Type B pancreatic cell (in vitro differentiated cells): ENCODE data around the gene ZNF775. TPM values are rescaled to one million over a fixed set of nuclear protein-coding genes. Genes with fewer than 3 reads are reported as not detected.

Source experiments
- DNase-seq: peaks from one replicate; pipeline ENCODE4 v3.0.0; 2021; ENCODE audit warnings: mixed read lengths; ENCODE audit not compliant: unreplicated experiment; ENCODE audit errors: extremely low spot score
- H3K27ac Mint-ChIP-seq: 2 replicates; pipeline ENCODE4 v1.8.0; 2021; ENCODE audit warnings: mild to moderate bottlenecking, mixed read lengths
- H3K27me3 Mint-ChIP-seq: 2 replicates; pipeline ENCODE4 v1.8.0; 2021; ENCODE audit warnings: mixed read lengths
- H3K36me3 Mint-ChIP-seq: 2 replicates; pipeline ENCODE4 v1.8.0; 2021; ENCODE audit warnings: mixed read lengths
- H3K4me1 Mint-ChIP-seq: one replicate; pipeline ENCODE4 v1.8.0; 2021; ENCODE audit warnings: mixed read lengths; ENCODE audit not compliant: unreplicated experiment
- H3K4me3 Mint-ChIP-seq: 2 replicates; pipeline ENCODE4 v1.8.0; 2021; ENCODE audit warnings: mild to moderate bottlenecking, mixed read lengths
- H3K9me3 Mint-ChIP-seq: 2 replicates; pipeline ENCODE4 v1.8.0; 2021; ENCODE audit warnings: mixed read lengths
- CTCF ChIP-seq: fragments of 200-600 bp; sonication (generic); conservative IDR thresholded peaks from 2 replicates; pipeline ENCODE4 v1.5.0; 2021; ENCODE audit warnings: antibody characterized with exemption, mild to moderate bottlenecking
- total RNA-seq: library from RNA; stranded (reverse); gene quantifications from 2 replicates; pipeline ENCODE4 v1.2.1, GENCODE V29; 2021; ENCODE audit warnings: low replicate concordance

ZNF775 gene
- total RNA-seq, 1 donor from 2014 or later: 12.3 TPM

DNA sequence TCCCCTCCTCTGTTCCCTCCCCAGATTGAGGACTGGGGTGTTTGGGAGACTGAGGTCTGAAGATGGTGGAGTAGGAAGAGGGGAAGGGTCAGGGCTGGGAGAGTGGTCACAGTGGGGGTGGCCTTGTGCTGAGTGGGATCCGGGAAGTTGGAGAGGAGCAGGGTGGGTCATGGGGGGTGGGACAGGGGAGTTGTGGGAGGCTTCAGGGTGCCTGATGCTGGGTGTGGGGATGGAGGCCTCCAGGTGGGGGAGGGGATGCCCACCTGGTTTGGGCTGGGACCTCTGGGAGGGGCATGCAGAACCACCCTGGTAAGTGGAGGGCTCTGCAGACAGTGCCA lies 2.6 kb downstream of the ZNF775 start:
- H3K9me3 Mint-ChIP-seq: no peaks in the 10 kb centered on the region
- H3K4me3 Mint-ChIP-seq: no peak overlapping the region
- peaks cover 73% of the 10 kb centered on the region for H3K4me1 Mint-ChIP-seq
- DNase-seq: no peak
- no peaks in the 10 kb centered on the region for H3K36me3 Mint-ChIP-seq
- TF ChIP-seq CTCF: no peak
- no peaks in the 10 kb centered on the region for H3K27me3 Mint-ChIP-seq
- peak overlapping the region; percentile 72 for H3K27ac Mint-ChIP-seq

DNA sequence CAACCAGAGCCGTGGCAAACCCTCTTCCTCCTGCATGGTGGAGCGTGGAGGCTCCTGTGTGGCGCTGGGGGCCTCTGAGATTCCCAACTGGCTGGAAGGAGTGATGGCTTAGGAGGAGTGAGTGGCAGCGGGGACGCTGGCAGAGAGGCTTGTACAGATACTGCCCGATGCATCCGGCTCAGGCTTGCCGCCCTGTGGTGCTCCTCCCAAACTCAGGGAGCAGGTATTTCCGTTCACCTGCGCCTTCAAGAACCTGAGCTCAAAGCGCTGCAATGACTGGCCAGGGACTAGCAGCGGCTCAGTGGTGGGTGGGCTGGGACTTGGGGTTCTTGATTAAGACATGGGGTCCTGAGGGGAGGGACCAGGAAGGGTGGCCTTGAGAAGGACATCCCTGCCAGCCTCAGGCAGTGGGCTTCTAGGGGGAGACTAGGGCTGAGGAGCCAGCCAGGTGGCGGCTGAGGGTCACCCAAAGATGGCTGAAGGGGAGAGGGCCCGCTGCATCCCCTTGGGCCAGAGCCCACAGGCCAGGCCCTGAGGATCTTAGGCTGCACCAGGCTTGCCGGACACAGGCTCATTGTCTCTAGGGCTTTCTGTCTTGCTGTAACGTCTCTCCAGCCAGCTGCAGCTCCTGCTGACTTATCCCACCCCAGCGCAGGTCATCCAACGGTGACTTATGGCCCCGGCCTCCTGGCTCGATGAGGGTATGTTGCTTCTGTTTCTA lies 3.2 kb downstream of the ZNF775 start:
- Mint-ChIP-seq H3K4me1 (peaks cover 69% of the 10 kb centered on the region), H3K4me3 (peak overlapping the region; percentile 70), H3K36me3 (no peaks in the 10 kb centered on the region), H3K27me3 (no peaks in the 10 kb centered on the region), H3K27ac (peak overlapping the region; percentile 72), H3K9me3 (no peaks in the 10 kb centered on the region)
- DNase-seq: no peak
- TF ChIP-seq CTCF: no peak

GRCh38 chr7:150382844-150383225 lies 3.7 kb downstream of the ZNF775 start:
- no peak for TF ChIP-seq CTCF
- no peaks in the 10 kb centered on the region for H3K36me3 Mint-ChIP-seq
- H3K4me1 Mint-ChIP-seq: peaks cover 64% of the 10 kb centered on the region
- no peaks in the 10 kb centered on the region for H3K9me3 Mint-ChIP-seq
- H3K27ac Mint-ChIP-seq: peak overlapping the region; percentile 72
- peak overlapping the region; percentile 70 for H3K4me3 Mint-ChIP-seq
- DNase-seq: no peak
- no peaks in the 10 kb centered on the region for H3K27me3 Mint-ChIP-seq

- no peaks in the 10 kb centered on the region for H3K36me3 Mint-ChIP-seq
- no peaks in the 10 kb centered on the region for H3K9me3 Mint-ChIP-seq
- peak; percentile 84 for DNase-seq
- H3K4me1 Mint-ChIP-seq: peaks cover 64% of the 10 kb centered on the region
- TF ChIP-seq CTCF: peak; percentile 48
- no peaks in the 10 kb centered on the region for H3K27me3 Mint-ChIP-seq
- peak overlapping the region; percentile 25 for H3K4me3 Mint-ChIP-seq
- peak overlapping the region; percentile 72 for H3K27ac Mint-ChIP-seq
These were observed 4.7 kb downstream of the ZNF775 start for GRCh38 chr7:150383710-150384397.

GRCh38 chr7:150384406-150385301 lies 5.5 kb downstream of the ZNF775 start:
- H3K4me1 Mint-ChIP-seq: peaks cover 67% of the 10 kb centered on the region
- peak overlapping the region; percentile 65 for H3K4me3 Mint-ChIP-seq
- H3K27ac Mint-ChIP-seq: peak overlapping the region; percentile 61
- no peaks in the 10 kb centered on the region for H3K36me3 Mint-ChIP-seq
- no peak for DNase-seq
- H3K9me3 Mint-ChIP-seq: no peaks in the 10 kb centered on the region
- TF ChIP-seq CTCF: no peak
- H3K27me3 Mint-ChIP-seq: no peaks in the 10 kb centered on the region
